ENCODE measurements around the gene GP5. TPM values are rescaled to one million over a fixed set of nuclear protein-coding genes. Genes with fewer than 3 reads are reported as not detected.

The GP5 gene
- total and polyA plus RNA-seq, 9 of the 15 experiments (the other 6 are each of a cell fraction or from before 2014, with no cell fraction given) = 0.03 to 0.04 (median 0.04) TPM; not detected in 6

DNA sequence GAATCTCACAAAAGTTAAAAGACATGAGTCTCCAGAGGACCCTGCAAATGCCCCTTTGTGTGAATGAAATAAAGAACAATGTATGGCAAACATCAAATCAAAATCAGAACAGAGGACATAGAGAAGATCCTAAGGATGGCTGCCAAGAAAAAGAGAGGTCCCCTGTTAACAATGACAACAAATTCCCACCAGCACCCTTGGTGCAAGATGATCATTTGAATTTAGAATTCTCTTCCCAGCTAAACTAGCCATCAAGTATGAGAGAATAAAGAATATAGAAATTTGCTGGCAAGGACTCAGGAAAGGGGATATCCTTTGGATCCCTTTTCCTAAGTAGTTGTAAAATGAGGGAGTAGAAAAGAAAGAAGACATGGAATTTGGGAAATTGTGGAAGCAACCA lies 8.2 kb downstream of the GP5 start:
- Histone ChIP-seq H3K9me3 (replicated peaks; ENCODE audit: control insufficient read depth, insufficient read depth, low read depth, low read length) (no peaks in the 10 kb centered on the region), H4K20me1 (replicated peaks; ENCODE audit: control insufficient read depth, insufficient read depth, low read length) (no peaks in the 10 kb centered on the region), H3K4me2 (ENCODE audit: insufficient read depth, low read length) (no peak overlapping the region), H3K9ac (ENCODE audit: insufficient read depth in 1 of 2, low read depth in 2 of 2, low read length in 2 of 2) (no peak overlapping the region), H3K4me3 (no peak overlapping the region), H3K27me3 (ENCODE audit: control insufficient read depth in 2 of 2, insufficient read depth in 2 of 2, low read length in 2 of 2) (peaks cover 10 to 30% of the 10 kb centered on the region in 2 experiments), H2AFZ (ENCODE audit: low read depth, low read length) (no peak overlapping the region), H3K36me3 (ENCODE audit: control insufficient read depth, insufficient read depth, low read length) (no peaks in the 10 kb centered on the region), H3K79me2 (ENCODE audit: control insufficient read depth, insufficient read depth, low read length) (no peaks in the 10 kb centered on the region), H3K27ac (ENCODE audit: extremely low read depth, low read depth, low read length) (no peak overlapping the region), H3K4me1 (replicated peaks in 1 of 2; ENCODE audit: control insufficient read depth in 2 of 2, insufficient read depth in 2 of 2, low read length in 2 of 2) (peaks cover 4 to 5% of the 10 kb centered on the region in 2 experiments; a peak in 3 of 5 replicates), H3K9me1 (ENCODE audit: control insufficient read depth, insufficient read depth, low read length) (no peaks in the 10 kb centered on the region)
- POLR2A ChIA-PET = interaction anchor here (0.8 kb wide), 1 partner anchor 8 kb away, joined by 3 read pairs; no protein-coding TSS in a partner anchor
- TF ChIP-seq ZFP1 (CRISPR knock-in tag; IDR thresholded peaks at IDR 0.05) (peak; percentile 83), ATF6 (CRISPR knock-in tag; IDR thresholded peaks at IDR 0.05) (no peak), HMBOX1 (IDR thresholded peaks at IDR 0.05) (no peak), VEZF1 (CRISPR knock-in tag; IDR thresholded peaks at IDR 0.05) (no peak), TCFL5 (CRISPR knock-in tag; conservative IDR thresholded peaks at IDR 0.05) (no peak), REST (IDR thresholded peaks at IDR 0.05; ENCODE audit: borderline replicate concordance) (no peak), REST (CRISPR knock-in tag; IDR thresholded peaks at IDR 0.05; ENCODE audit: low read depth) (no peak), ELF2 (CRISPR knock-in tag; IDR thresholded peaks at IDR 0.05) (no peak)
- TF ChIP-seq, protein P1, sequence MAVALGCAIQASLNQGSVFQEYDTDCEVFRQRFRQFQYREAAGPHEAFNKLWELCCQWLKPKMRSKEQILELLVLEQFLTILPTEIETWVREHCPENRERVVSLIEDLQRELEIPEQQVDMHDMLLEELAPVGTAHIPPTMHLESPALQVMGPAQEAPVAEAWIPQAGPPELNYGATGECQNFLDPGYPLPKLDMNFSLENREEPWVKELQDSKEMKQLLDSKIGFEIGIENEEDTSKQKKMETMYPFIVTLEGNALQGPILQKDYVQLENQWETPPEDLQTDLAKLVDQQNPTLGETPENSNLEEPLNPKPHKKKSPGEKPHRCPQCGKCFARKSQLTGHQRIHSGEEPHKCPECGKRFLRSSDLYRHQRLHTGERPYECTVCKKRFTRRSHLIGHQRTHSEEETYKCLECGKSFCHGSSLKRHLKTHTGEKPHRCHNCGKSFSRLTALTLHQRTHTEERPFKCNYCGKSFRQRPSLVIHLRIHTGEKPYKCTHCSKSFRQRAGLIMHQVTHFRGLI (CRISPR knock-in tag; IDR thresholded peaks at IDR 0.05) = no peak
- in situ Hi-C loops (cut with MboI) = no loop called here
- DNase-seq (ENCODE audit: extremely low read depth in 1 of 4, low spot score in 3 of 4) = no peak
- no peak for ATAC-seq
- no TSS peak for BruUV-seq (replicated peaks)
- intact Hi-C loops (cut with micrococcal nuclease) = no loop called here
- CTCF ChIA-PET (ENCODE audit: low intra/inter-chr PET ratio) = no interaction called here
- no peak for FAIRE-seq

Measured in K562 (cell line).